GM12878 (cell line): Measurements from ENCODE around the gene LAIR1. TPM values are rescaled to one million over a fixed set of nuclear protein-coding genes. Genes with fewer than 3 reads are reported as not detected.

Source experiments
- ATAC-seq: fragments of 200-7000 bp; cut with Tn5 transposase; 3 replicates; pipeline ENCODE4 v1.9.1; 2020; ENCODE audit warnings: mild to moderate bottlenecking, moderate library complexity
- BruUV-seq: library from RNA; stranded (reverse); fragments of 400-500 nt; replicated peaks from 2 replicates; lab custom pipeline; 2021; lab: Mats Ljungman, UMichigan
- CTCF ChIA-PET: fragments of 300-600 bp; sonication (Branson Sonifier 250); formaldehyde crosslinking; extraction: SDS; loops from one replicate; lab custom pipeline; 2021; ENCODE audit warnings: inconsistent platforms; lab: Yijun Ruan, JAX
- POLR2A ChIA-PET: fragments of 350-600 bp; formaldehyde crosslinking; extraction: SDS; loops from one replicate; lab custom pipeline; 2021; ENCODE audit warnings: inconsistent platforms; lab: Charles Lee
- RAD21 ChIA-PET: fragments of 300-600 bp; sonication (Branson Sonifier 250); formaldehyde crosslinking; loops from one replicate; lab custom pipeline; 2023; ENCODE audit warnings: antibody characterized with exemption; ENCODE audit not compliant: unreplicated experiment; lab: Charles Lee
- SMC1A ChIA-PET: fragments of 300-600 bp; sonication (Branson Sonifier 250); formaldehyde crosslinking; loops from one replicate; lab custom pipeline; 2023; ENCODE audit not compliant: unreplicated experiment, uncharacterized antibody; lab: Charles Lee
- DNase-seq: peaks from one replicate; pipeline ENCODE4 v3.0.0-alpha.2; 2011; ENCODE audit warnings: low read depth, low spot score
- FAIRE-seq: peaks from 3 replicates; lab custom pipeline; 2011; peaks lifted over from hg19 to GRCh38; lab: Jason Lieb, UNC
- H2AFZ ChIP-seq: 2 replicates; pipeline ENCODE4 v1.6.0; 2011; ENCODE audit warnings: low read depth, low read length, control low read depth; ENCODE audit not compliant: control insufficient read depth
- H3K27ac ChIP-seq: 2 replicates; pipeline ENCODE4 v1.5.1; 2011; ENCODE audit warnings: control low read depth; ENCODE audit not compliant: control insufficient read depth, insufficient read depth
- H3K27me3 ChIP-seq, 2 experiments: replicated peaks in 1 of 2; 2 replicates each; pipeline versions ENCODE4 v1.6.0 to v1.6.1; 2011; ENCODE audit warnings: low read length in 1 of 2; ENCODE audit not compliant: control insufficient read depth in 2 of 2, insufficient read depth in 2 of 2
- H3K36me3 ChIP-seq, 2 experiments: 2 replicates each; pipeline ENCODE4 v1.5.1; 2011; ENCODE audit warnings: low read length in 1 of 2; ENCODE audit not compliant: control insufficient read depth in 2 of 2, insufficient read depth in 2 of 2
- H3K4me1 ChIP-seq: 2 replicates; pipeline ENCODE4 v1.6.1; 2011; ENCODE audit warnings: mild to moderate bottlenecking, low read length, moderate library complexity, mixed read lengths; ENCODE audit not compliant: control insufficient read depth, insufficient read depth
- H3K4me2 ChIP-seq: 2 replicates; pipeline ENCODE4 v1.6.0; 2011; ENCODE audit warnings: control low read depth; ENCODE audit not compliant: control insufficient read depth, insufficient read depth
- H3K4me3 ChIP-seq: fragments of 200-600 bp; sonication (generic); 2 replicates; pipeline ENCODE4 v1.5.1; 2016
- H3K79me2 ChIP-seq: 2 replicates; pipeline ENCODE4 v1.6.0; 2011; ENCODE audit warnings: low read length; ENCODE audit not compliant: control insufficient read depth, insufficient read depth
- H3K9ac ChIP-seq: 2 replicates; pipeline ENCODE4 v1.8.0; 2011; ENCODE audit warnings: low read length, control low read depth, mixed read lengths; ENCODE audit not compliant: control insufficient read depth, insufficient read depth
- H3K9me3 ChIP-seq: replicated peaks from 3 replicates; pipeline ENCODE4 v1.5.1; 2011; ENCODE audit warnings: mild to moderate bottlenecking, low read length; ENCODE audit not compliant: control insufficient read depth, insufficient read depth
- H4K20me1 ChIP-seq: 2 replicates; pipeline ENCODE4 v1.6.0; 2011; ENCODE audit not compliant: control insufficient read depth, insufficient read depth
- ASH2L ChIP-seq: fragments of 300-600, 200-600 bp; sonication (generic); IDR thresholded peaks from 2 replicates; pipeline ENCODE4 v1.6.1; 2017; ENCODE audit warnings: low read depth, mild to moderate bottlenecking, borderline replicate concordance
- BHLHE40 ChIP-seq, 2 experiments: fragments of 450-650 bp in 1 of 2; IDR thresholded peaks; 2 replicates each; pipeline ENCODE4 v1.6.1; 2011 to 2017; ENCODE audit warnings: low read depth in 2 of 2, borderline replicate concordance in 1 of 2, improper control_type of control experiment in 1 of 2, low read length in 1 of 2, mild to moderate bottlenecking in 1 of 2
- CREM ChIP-seq: IDR thresholded peaks from 2 replicates; pipeline ENCODE4 v1.6.1; 2014; ENCODE audit warnings: antibody characterized with exemption, low read depth
- DPF2 ChIP-seq: fragments of 450-650 bp; IDR thresholded peaks from 2 replicates; pipeline ENCODE4 v1.6.1; 2017; ENCODE audit warnings: mild to moderate bottlenecking
- EED ChIP-seq: sonication (generic); IDR thresholded peaks from 2 replicates; pipeline ENCODE4 v1.6.1; 2016; ENCODE audit warnings: antibody characterized with exemption, low read depth
- GATAD2B ChIP-seq: fragments of 450-650 bp; conservative IDR thresholded peaks from 2 replicates; pipeline ENCODE4 v1.6.1; 2017; ENCODE audit warnings: low read depth, mild to moderate bottlenecking, moderate library complexity
- IKZF2 ChIP-seq, 2 experiments: fragments of 450-650 bp; IDR thresholded peaks; 2 replicates each; pipeline ENCODE4 v1.6.1; 2017; ENCODE audit warnings: mild to moderate bottlenecking in 2 of 2, moderate library complexity in 2 of 2
- MEF2B ChIP-seq: fragments of 450-650 bp; IDR thresholded peaks from 2 replicates; pipeline ENCODE4 v1.6.1; 2018; ENCODE audit warnings: mild to moderate bottlenecking, moderate library complexity; ENCODE audit not compliant: partially characterized antibody, poor library complexity, severe bottlenecking
- NR2F1 ChIP-seq: fragments of 450-650 bp; conservative IDR thresholded peaks from 2 replicates; pipeline ENCODE4 v1.6.1; 2017; ENCODE audit warnings: mild to moderate bottlenecking
- PAX5 ChIP-seq: IDR thresholded peaks from 2 replicates; pipeline ENCODE4 v1.6.1; 2011; ENCODE audit warnings: low read depth, low read length, borderline replicate concordance
- RBBP5 ChIP-seq: fragments of 200-600 bp; sonication (generic); conservative IDR thresholded peaks from 2 replicates; pipeline ENCODE4 v1.6.1; 2016
- SPI1 ChIP-seq: IDR thresholded peaks from 2 replicates; pipeline ENCODE4 v1.6.1; 2011; ENCODE audit warnings: low read depth, mild to moderate bottlenecking, low read length, moderate library complexity, borderline replicate concordance; ENCODE audit not compliant: insufficient read depth
- YY1 ChIP-seq: IDR thresholded peaks from 2 replicates; pipeline ENCODE4 v1.6.1; 2011; ENCODE audit warnings: low read depth, mild to moderate bottlenecking, low read length
- WGBS: methylation state at CpG from one replicate; pipeline ENCODE4 v1.1.6; 2016; ENCODE audit warnings: low lambda C conversion rate; ENCODE audit not compliant: insufficient replicate concordance, insufficient coverage; ENCODE audit errors: missing lambda C conversion rate; 5-methylcytosine and 5-hydroxymethylcytosine counted together
- in situ Hi-C: fragments of 300-500 bp; cut with MboI; formaldehyde crosslinking; loops from 9 replicates; pipeline ENCODE4 v1.14.3; 2018; ENCODE audit warnings: mixed read lengths
- intact Hi-C: fragments of 100-400 bp; cut with micrococcal nuclease; formaldehyde crosslinking; loops from one replicate; pipeline ENCODE4 v1.14.2; 2022; ENCODE audit not compliant: unreplicated experiment
- polyA plus RNA-seq, 11 experiments: library from polyadenylated mRNA; depleted of rRNA in 4 of 11; unstranded in 6 of 11; stranded (reverse) in 5 of 11; fragments of >200 nt; fragmentation: Nextera tagmentation in 4 of 11; fragmentation: Illumina TruSeq in 1 of 11; extraction: Ambion mirVana in 4 of 11; extraction: Trizol in 1 of 11; gene quantifications; 1 replicate in 1 of 11; 2 replicates in 10 of 11; pipeline versions ENCODE4 v1.2.1 to v1.2.3, GENCODE V29; 2011 to 2016; ENCODE audit warnings: inconsistent platforms in 2 of 11, missing spikeins in 2 of 11, low read depth in 1 of 11
- total RNA-seq, 4 experiments: library from RNA; depleted of rRNA in 3 of 4; stranded (reverse); fragments of >200 nt in 3 of 4; fragmentation: Illumina TruSeq in 1 of 4; extraction: Trizol in 1 of 4; gene quantifications; 2 replicates each; pipeline versions ENCODE4 v1.2.1 to v1.2.3, GENCODE V29; 2013 to 2021
- TF ChIP-seq, protein P1 (sequence below): IDR thresholded peaks from 2 replicates; pipeline ENCODE4 v1.6.1; 2011; ENCODE audit warnings: mild to moderate bottlenecking, low read depth, low read length, moderate library complexity; ENCODE audit not compliant: insufficient replicate concordance
- TF ChIP-seq, protein P2 (sequence below): fragments of 450-650 bp; IDR thresholded peaks from 2 replicates; pipeline ENCODE4 v1.6.1; 2017; ENCODE audit warnings: low read depth, mild to moderate bottlenecking, moderate library complexity
- TF ChIP-seq, protein P3 (sequence below), 3 experiments: IDR thresholded peaks in 2 of 3; conservative IDR thresholded peaks in 1 of 3; 2 replicates each; pipeline ENCODE4 v1.5.1; 2011; ENCODE audit warnings: low read depth in 3 of 3, low read length in 3 of 3, mild to moderate bottlenecking in 3 of 3, control low read depth in 2 of 3, moderate library complexity in 2 of 3, inconsistent platforms in 1 of 3, mixed read lengths in 1 of 3; ENCODE audit not compliant: control insufficient read depth in 2 of 3, insufficient read depth in 1 of 3; ENCODE audit errors: extremely low read depth in 1 of 3

Gene LAIR1
- total and polyA plus RNA-seq, 10 of the 15 experiments (the other 5 are each of a cell fraction or from before 2014, with no cell fraction given), result 8.6 to 58.2 (median 35.3) TPM

DNA sequence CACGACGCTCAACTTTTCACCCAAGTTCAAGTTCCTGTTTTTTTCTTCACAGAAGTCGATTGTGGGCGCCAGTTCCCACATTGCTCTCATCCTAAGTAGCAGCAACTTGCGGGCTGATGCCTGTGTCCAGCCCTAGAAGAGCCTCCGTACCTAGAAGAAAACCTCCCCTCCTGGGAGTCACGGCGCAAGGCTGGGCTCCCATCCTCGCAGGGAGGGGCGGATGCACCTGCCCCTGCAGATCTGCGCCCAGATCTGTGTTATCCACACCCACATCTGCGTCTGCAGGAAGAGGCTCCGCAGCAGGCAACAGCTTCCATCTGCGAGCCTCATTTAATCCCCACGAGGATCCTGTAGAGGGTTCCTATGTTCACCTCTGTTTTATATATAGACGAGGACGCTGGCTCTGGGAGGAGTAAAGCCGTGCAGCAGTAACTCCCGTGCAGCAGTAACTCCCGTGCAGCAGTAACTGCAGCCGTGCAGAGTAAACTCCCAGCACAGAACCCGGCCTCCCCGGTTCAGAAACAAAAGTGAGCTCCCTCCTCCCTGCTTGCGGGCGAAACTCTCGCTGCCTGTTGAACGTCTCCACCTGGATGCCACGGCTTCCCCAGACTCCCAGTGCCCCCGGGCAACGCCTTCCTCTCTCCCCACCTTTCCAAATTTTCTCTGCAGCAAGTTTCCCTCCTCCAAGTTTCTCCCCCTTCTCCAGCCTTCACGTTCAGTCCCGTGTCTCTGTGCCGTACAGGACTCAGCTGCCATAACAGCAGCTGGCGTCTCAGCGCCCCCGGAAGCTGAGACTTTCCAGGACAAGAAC, 23.5 kb upstream of the LAIR1 start:
- Histone ChIP-seq H3K4me1 (peaks cover 9% of the 10 kb centered on the region), H4K20me1 (no peaks in the 10 kb centered on the region), H3K27me3 (no peaks in the 10 kb centered on the region), H3K27ac (no peak overlapping the region), H3K79me2 (no peaks in the 10 kb centered on the region), H2AFZ (peak overlapping the region; percentile 39), H3K9ac (no peak overlapping the region), H3K36me3 (no peaks in the 10 kb centered on the region), H3K9me3 (no peaks in the 10 kb centered on the region; the same call in 2 of the 3 replicates), H3K4me2 (peak overlapping the region; percentile 72), H3K4me3 (peak overlapping the region; percentile 53)
- WGBS, result 3% methylated on average over 36 of the region's 36 CpGs
- intact Hi-C loops (loop anchor here (2.0 to 5.0 kb wide), 2 partner anchors 23 to 41 kb away; partner anchors contain the start of gene LAIR1), in situ Hi-C loops (no loop called here)
- FAIRE-seq, result peak; percentile 86
- ChIA-PET RAD21 (interaction anchor here (0.9 to 5.7 kb wide), 17 partner anchors 10 to 199 kb away, joined by 3 to 94 read pairs (median 5); partner anchors contain the start of genes LAIR1, LENG8 and MBOAT7), SMC1A (interaction anchor here (0.8 to 7.4 kb wide), 20 partner anchors 9 to 251 kb away, joined by 3 to 116 read pairs (median 8); partner anchors contain the start of genes CNOT3 and LAIR1), CTCF (interaction anchor here (0.8 to 6.7 kb wide), 20 partner anchors 9 to 223 kb away, joined by 3 to 205 read pairs (median 6); partner anchors contain the start of genes LAIR1 and LENG8), POLR2A (interaction anchor here (0.6 to 2.8 kb wide), 12 partner anchors 9 to 245 kb away, joined by 3 to 16 read pairs (median 5); partner anchors contain the start of genes LAIR1 and MBOAT7)
- peak; percentile 78 for ATAC-seq
- DNase-seq, result no peak
- BruUV-seq, result no TSS peak
- TF ChIP-seq GATAD2B (peak; percentile 33; the same call in 1 of the 2 replicates), DPF2 (0 out of 2 replicates have a peak, but pooled peaks have one; percentile 9), IKZF2 (IDR thresholded peaks at IDR 0.05) (peak; percentile 15 to 38; a peak in 2 of 4 replicates), RBBP5 (no peak), EED (0 out of 2 replicates have a peak, but pooled peaks have one; percentile 59), BHLHE40 (IDR thresholded peaks at IDR 0.05; ENCODE audit: borderline replicate concordance in 1 of 2, low read depth in 2 of 2, low read length in 1 of 2) (peak in 1 of 2 experiments; percentile 59; a peak in 3 of 4 replicates), SPI1 (0 out of 2 replicates have a peak, but pooled peaks have one; percentile 10), CREM (0 out of 2 replicates have a peak, but pooled peaks have one; percentile 16), YY1 (no peak), NR2F1 (peak; percentile 26; the same call in 1 of the 2 replicates), MEF2B (peak; percentile 44), PAX5 (0 out of 2 replicates have a peak, but pooled peaks have one; percentile 17), ASH2L (no peak)
- TF ChIP-seq, protein P1, sequence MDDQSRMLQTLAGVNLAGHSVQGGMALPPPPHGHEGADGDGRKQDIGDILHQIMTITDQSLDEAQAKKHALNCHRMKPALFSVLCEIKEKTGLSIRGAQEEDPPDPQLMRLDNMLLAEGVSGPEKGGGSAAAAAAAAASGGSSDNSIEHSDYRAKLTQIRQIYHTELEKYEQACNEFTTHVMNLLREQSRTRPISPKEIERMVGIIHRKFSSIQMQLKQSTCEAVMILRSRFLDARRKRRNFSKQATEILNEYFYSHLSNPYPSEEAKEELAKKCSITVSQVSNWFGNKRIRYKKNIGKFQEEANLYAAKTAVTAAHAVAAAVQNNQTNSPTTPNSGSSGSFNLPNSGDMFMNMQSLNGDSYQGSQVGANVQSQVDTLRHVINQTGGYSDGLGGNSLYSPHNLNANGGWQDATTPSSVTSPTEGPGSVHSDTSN, result no peak
- TF ChIP-seq, protein P2, sequence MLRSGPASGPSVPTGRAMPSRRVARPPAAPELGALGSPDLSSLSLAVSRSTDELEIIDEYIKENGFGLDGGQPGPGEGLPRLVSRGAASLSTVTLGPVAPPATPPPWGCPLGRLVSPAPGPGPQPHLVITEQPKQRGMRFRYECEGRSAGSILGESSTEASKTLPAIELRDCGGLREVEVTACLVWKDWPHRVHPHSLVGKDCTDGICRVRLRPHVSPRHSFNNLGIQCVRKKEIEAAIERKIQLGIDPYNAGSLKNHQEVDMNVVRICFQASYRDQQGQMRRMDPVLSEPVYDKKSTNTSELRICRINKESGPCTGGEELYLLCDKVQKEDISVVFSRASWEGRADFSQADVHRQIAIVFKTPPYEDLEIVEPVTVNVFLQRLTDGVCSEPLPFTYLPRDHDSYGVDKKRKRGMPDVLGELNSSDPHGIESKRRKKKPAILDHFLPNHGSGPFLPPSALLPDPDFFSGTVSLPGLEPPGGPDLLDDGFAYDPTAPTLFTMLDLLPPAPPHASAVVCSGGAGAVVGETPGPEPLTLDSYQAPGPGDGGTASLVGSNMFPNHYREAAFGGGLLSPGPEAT, result peak; percentile 17; the same call in 1 of the 2 replicates
- TF ChIP-seq, protein P3, sequence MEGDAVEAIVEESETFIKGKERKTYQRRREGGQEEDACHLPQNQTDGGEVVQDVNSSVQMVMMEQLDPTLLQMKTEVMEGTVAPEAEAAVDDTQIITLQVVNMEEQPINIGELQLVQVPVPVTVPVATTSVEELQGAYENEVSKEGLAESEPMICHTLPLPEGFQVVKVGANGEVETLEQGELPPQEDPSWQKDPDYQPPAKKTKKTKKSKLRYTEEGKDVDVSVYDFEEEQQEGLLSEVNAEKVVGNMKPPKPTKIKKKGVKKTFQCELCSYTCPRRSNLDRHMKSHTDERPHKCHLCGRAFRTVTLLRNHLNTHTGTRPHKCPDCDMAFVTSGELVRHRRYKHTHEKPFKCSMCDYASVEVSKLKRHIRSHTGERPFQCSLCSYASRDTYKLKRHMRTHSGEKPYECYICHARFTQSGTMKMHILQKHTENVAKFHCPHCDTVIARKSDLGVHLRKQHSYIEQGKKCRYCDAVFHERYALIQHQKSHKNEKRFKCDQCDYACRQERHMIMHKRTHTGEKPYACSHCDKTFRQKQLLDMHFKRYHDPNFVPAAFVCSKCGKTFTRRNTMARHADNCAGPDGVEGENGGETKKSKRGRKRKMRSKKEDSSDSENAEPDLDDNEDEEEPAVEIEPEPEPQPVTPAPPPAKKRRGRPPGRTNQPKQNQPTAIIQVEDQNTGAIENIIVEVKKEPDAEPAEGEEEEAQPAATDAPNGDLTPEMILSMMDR (IDR thresholded peaks at IDR 0.05 in 2 of 3, conservative IDR thresholded peaks at IDR 0.05 in 1 of 3; ENCODE audit: control insufficient read depth in 2 of 3, extremely low read depth in 1 of 3, insufficient read depth in 1 of 3, low read depth in 3 of 3, low read length in 3 of 3), result 0 out of 6 replicates have a peak, but pooled peaks of 1 of the 3 experiments have one; percentile 0
